Heart left ventricle (tissue), 16 donors: ENCODE measurements around the gene CASK. TPM values are rescaled to one million over a fixed set of nuclear protein-coding genes. Genes with fewer than 3 reads are reported as not detected.
"Not testable (repeated sequence)": the region's sequence is repeated elsewhere in the genome, so short reads cannot be mapped to it uniquely, and the experiment has no call there.

ENCODE experiments used
- ATAC-seq, 4 donors: fragments of 200-7000 bp; cut with Tn5 transposase; one replicate each; pipeline ENCODE4 v1.9.1; 2020 to 2022; ENCODE audit warnings: moderate library complexity in 4 of 4, mild to moderate bottlenecking in 3 of 4, moderate number of reproducible peaks in 1 of 4
- DNase-seq, 5 donors: peaks; one replicate each; pipeline ENCODE4 v3.0.0-alpha.2; 2020
- H3K27ac ChIP-seq, 12 donors: fragments of 200-600 bp; sonication (generic) in 4 of 12; one replicate each; pipeline versions ENCODE4 v1.5.0 to v1.8.0; 2016 to 2022; ENCODE audit warnings: mild to moderate bottlenecking in 2 of 12
- H3K27me3 ChIP-seq, 9 donors: fragments of 200-600 bp; sonication (generic) in 2 of 9; one replicate each; pipeline versions ENCODE4 v1.5.1 to v1.8.0; 2016 to 2022; ENCODE audit warnings: mild to moderate bottlenecking in 3 of 9
- H3K36me3 ChIP-seq, 9 donors: fragments of 200-600 bp; sonication (generic) in 2 of 9; one replicate each; pipeline versions ENCODE4 v1.5.0 to v1.8.0; 2018 to 2022; ENCODE audit warnings: mild to moderate bottlenecking in 2 of 9
- H3K4me1 ChIP-seq, 12 donors: fragments of 200-600 bp; sonication (generic) in 4 of 12; one replicate each; pipeline versions ENCODE4 v1.5.0 to v1.8.0; 2016 to 2022; ENCODE audit warnings: mild to moderate bottlenecking in 3 of 12
- H3K4me3 ChIP-seq, 12 donors: fragments of 200-600 bp; sonication (generic) in 4 of 12; one replicate each; pipeline versions ENCODE4 v1.5.0 to v1.8.0; 2017 to 2022; ENCODE audit warnings: mild to moderate bottlenecking in 9 of 12, moderate library complexity in 4 of 12
- H3K9me3 ChIP-seq, 12 donors: fragments of 200-600 bp; sonication (generic) in 4 of 12; one replicate each; pipeline versions ENCODE4 v1.5.0 to v1.8.0; 2016 to 2022; ENCODE audit warnings: mild to moderate bottlenecking in 1 of 12
- CTCF ChIP-seq, 12 donors: fragments of 200-600 bp; sonication (generic) in 4 of 12; IDR thresholded peaks; one replicate each; pipeline versions ENCODE4 v1.5.0 to v1.8.0; 2018 to 2022; ENCODE audit warnings: antibody characterized with exemption in 12 of 12, mild to moderate bottlenecking in 5 of 12
- POLR2A ChIP-seq, 2 donors: fragments of 450-650 bp; IDR thresholded peaks; one replicate each; pipeline ENCODE4 v1.6.1; 2017; ENCODE audit warnings: antibody characterized with exemption in 2 of 2, mild to moderate bottlenecking in 2 of 2, moderate library complexity in 2 of 2
- WGBS, 4 donors: extraction: QIAGEN DNeasy Blood & Tissue Kit in 2 of 4; methylation state at CpG; one replicate each; pipeline versions ENCODE4 v1.1.5 to v1.1.7; 2013 to 2018; 5-methylcytosine and 5-hydroxymethylcytosine counted together
- intact Hi-C, 10 donors: fragments of 100-400 bp; cut with DNase I; formaldehyde crosslinking; loops; one replicate each; pipeline versions ENCODE4 v1.11.1 to v1.14.2; 2022
- polyA plus RNA-seq, 2 donors: library from polyadenylated mRNA; stranded (reverse); fragments of 200-250 nt; gene quantifications; one replicate each; pipeline ENCODE4 v1.2.3, GENCODE V29; 2013
- total RNA-seq, 9 donors: library from RNA; depleted of rRNA in 2 of 9; stranded (reverse); fragments of >200 nt in 2 of 9; fragmentation: NEBNext Ultra II Directional in 3 of 9; extraction: Animal tissue kit (Norgen Biotek cat#: 25700) in 3 of 9; gene quantifications; one replicate each; pipeline versions ENCODE4 v1.1.0 to v1.2.4, GENCODE V29; 2016 to 2023
- donor health status: ischemic (EF 13 %, LVEDD 7.1; RV severe dilation, severe dysfunction).
- donor health status: healthy with polysubstance abuse.
- donor health status: DM: no; HTN: yes; CAD: no.
- donor health status: DM: no; HTN: no; CAD: no.
- donor health status: ischemic (EF 25% LVEDD 6.9; RV normal size, moderate dysfunction).
- donor health status: ischemic (EF 25% LVEDD 5.7; RV mildly dilated, moderate dysfunction).
- donor health status: healthy.
- donor health status: DM: yes; HTN: yes; CAD: no.
- donor health status: ischemic (EF 35%, LVEDD 5.7; RV mildly dilated, moderate dysfunction).
- donor health status: nonischemic (EF 11% LVEDD 7.7; RV severe dilation, severe dysfunction).
- donor health status: DM: yes; HTN: yes; CAD: no.
- donor health status: PGD.
- donor health status: ischemic (EF 29% LVEDD 5.4; RV normal size, mild dysfunction).
- donor health status: nonischemic (EF 23%, LVEDD 6.1; RV moderate dilation, normal function).

Gene CASK
- total and polyA plus RNA-seq, 11 donors = 2.9 to 25.6 (median 13.6) TPM

GRCh38 chrX:41515376-41515775 lies 408.0 kb downstream of the CASK start:
- TF ChIP-seq POLR2A (IDR thresholded peaks at IDR 0.05) (no peak), CTCF (IDR thresholded peaks at IDR 0.05) (no peak)
- ATAC-seq (no peak), DNase-seq (no peak)
- H3K36me3 ChIP-seq = peaks cover 0 to 7% (median 0%) of the 10 kb centered on the region in 9 donors
- intact Hi-C loops = no loop called here
- H3K4me1 ChIP-seq = no peaks in the 10 kb centered on the region
- 87 to 96% (median 92%) methylated on average over 12 of the region's 12 CpGs for WGBS, 4 donors
- no peaks in the 10 kb centered on the region for H3K9me3 ChIP-seq
- no peak overlapping the region for H3K27ac ChIP-seq
- peaks cover 0 to 4% (median 0%) of the 10 kb centered on the region in 9 donors for H3K27me3 ChIP-seq
- no peak overlapping the region for H3K4me3 ChIP-seq

GRCh38 chrX:41514179-41514578 lies 409.2 kb downstream of the CASK start:
- H3K27me3 ChIP-seq = peaks cover 0 to 4% (median 0%) of the 10 kb centered on the region in 9 donors
- no peaks in the 10 kb centered on the region for H3K4me1 ChIP-seq
- H3K9me3 ChIP-seq = no peaks in the 10 kb centered on the region
- no peak for TF ChIP-seq CTCF (IDR thresholded peaks at IDR 0.05)
- TF ChIP-seq POLR2A (IDR thresholded peaks at IDR 0.05) = no peak
- H3K36me3 ChIP-seq = no peaks in the 10 kb centered on the region
- intact Hi-C loops = no loop called here
- WGBS, 4 donors = 76 to 85% (median 81%) methylated on average over 9 of the region's 9 CpGs
- H3K27ac ChIP-seq = no peak overlapping the region
- no peak overlapping the region for H3K4me3 ChIP-seq
- no peak for DNase-seq
- no peak for ATAC-seq

- H3K4me1 ChIP-seq, ATAC-seq, H3K4me3 ChIP-seq, H3K9me3 ChIP-seq, H3K27ac ChIP-seq, H3K27me3 ChIP-seq, intact Hi-C loops, H3K36me3 ChIP-seq, DNase-seq: not testable (repeated sequence)
- 82 to 98% (median 95%) methylated on average over 6 to 7 of the region's 7 CpGs for WGBS, 4 donors
These were observed 410.5 kb downstream of the CASK start for GRCh38 chrX:41512853-41513252.

GRCh38 chrX:41512394-41512793 lies 411.0 kb downstream of the CASK start:
- H3K4me3 ChIP-seq = no peak overlapping the region
- H3K27me3 ChIP-seq = peaks cover 0 to 4% (median 0%) of the 10 kb centered on the region in 9 donors
- 86 to 98% (median 93%) methylated on average over 4 of the region's 4 CpGs for WGBS, 4 donors
- intact Hi-C loops = no loop called here
- H3K9me3 ChIP-seq = no peaks in the 10 kb centered on the region
- no peaks in the 10 kb centered on the region for H3K4me1 ChIP-seq
- no peak for ATAC-seq
- no peaks in the 10 kb centered on the region for H3K36me3 ChIP-seq
- no peak for TF ChIP-seq CTCF (IDR thresholded peaks at IDR 0.05)
- no peak for TF ChIP-seq POLR2A (IDR thresholded peaks at IDR 0.05)
- H3K27ac ChIP-seq = no peak overlapping the region
- DNase-seq = no peak

GRCh38 chrX:41507919-41508318 lies 415.4 kb downstream of the CASK start:
- Histone ChIP-seq H3K36me3 (no peaks in the 10 kb centered on the region), H3K4me1 (no peaks in the 10 kb centered on the region), H3K4me3 (no peak overlapping the region), H3K27me3 (no peaks in the 10 kb centered on the region), H3K9me3 (no peaks in the 10 kb centered on the region), H3K27ac (no peak overlapping the region)
- DNase-seq (no peak), ATAC-seq (no peak)
- WGBS, 4 donors = 90 to 93% (median 91%) methylated on average over 4 of the region's 4 CpGs
- intact Hi-C loops = no loop called here
- TF ChIP-seq CTCF (IDR thresholded peaks at IDR 0.05) (no peak), POLR2A (IDR thresholded peaks at IDR 0.05) (no peak)
